Testis (tissue), 3 donors: ENCODE results near the gene SOBP. TPM values are rescaled to one million over a fixed set of nuclear protein-coding genes. Genes with fewer than 3 reads are reported as not detected.

Experiments used
- DNase-seq: peaks from one replicate; pipeline ENCODE4 v3.0.0-alpha.2; 2019
- H3K27ac ChIP-seq, 2 donors: fragments of 200-600 bp; sonication (generic); one replicate each; pipeline ENCODE4 v1.5.1; 2019
- H3K27me3 ChIP-seq: fragments of 200-600 bp; sonication (generic); one replicate; pipeline ENCODE4 v1.5.1; 2019
- H3K36me3 ChIP-seq: fragments of 200-600 bp; sonication (generic); one replicate; pipeline ENCODE4 v1.5.1; 2017; ENCODE audit warnings: low read depth; ENCODE audit errors: missing control alignments
- H3K4me1 ChIP-seq: fragments of 200-600 bp; sonication (generic); one replicate; pipeline ENCODE4 v1.5.1; 2019
- H3K4me3 ChIP-seq, 2 donors: fragments of 200-600 bp; sonication (generic); one replicate each; pipeline ENCODE4 v1.5.1; 2017 to 2019
- H3K9me3 ChIP-seq: fragments of 200-600 bp; sonication (generic); one replicate; pipeline ENCODE4 v1.5.1; 2017
- POLR2A ChIP-seq: fragments of 450-650 bp; IDR thresholded peaks from one replicate; pipeline ENCODE4 v1.6.1; 2017; ENCODE audit warnings: antibody characterized with exemption, mild to moderate bottlenecking, moderate library complexity
- WGBS, 2 donors: methylation state at CpG; one replicate each; pipeline ENCODE4 v1.1.5; 2018; 5-methylcytosine and 5-hydroxymethylcytosine counted together
- intact Hi-C: fragments of 100-400 bp; cut with DNase I; formaldehyde crosslinking; loops from one replicate; pipeline ENCODE4 v1.15.1; 2023; ENCODE audit warnings: low total_unique reads
- polyA plus RNA-seq: library from polyadenylated mRNA; stranded (reverse); fragments of 350-450 nt; fragmentation: Illumina TruSeq; extraction: RNeasy Lipid Tissue Mini Kit (QIAGEN cat#74804); gene quantifications from one replicate; pipeline ENCODE4 v1.2.3, GENCODE V29; 2014; ENCODE audit warnings: low read depth, low replicate concordance; ENCODE audit not compliant: insufficient read depth
- total RNA-seq, 2 donors: library from RNA; depleted of rRNA; stranded (reverse); fragments of >200 nt; gene quantifications; one replicate each; pipeline ENCODE4 v1.2.3, GENCODE V29; 2016
- TF ChIP-seq, protein P1 (sequence below), 3 experiments: fragments of 450-650 bp in 2 of 3; fragments of 200-600 bp in 1 of 3; sonication (generic) in 1 of 3; IDR thresholded peaks; one replicate each; pipeline ENCODE4 v1.5.1; 2016 to 2019; ENCODE audit warnings: antibody characterized with exemption in 3 of 3, mild to moderate bottlenecking in 2 of 3, moderate library complexity in 1 of 3

SOBP gene
- total and polyA plus RNA-seq, 3 donors from 2014 or later: 13.9 to 27.2 (median 17.2) TPM

DNA sequence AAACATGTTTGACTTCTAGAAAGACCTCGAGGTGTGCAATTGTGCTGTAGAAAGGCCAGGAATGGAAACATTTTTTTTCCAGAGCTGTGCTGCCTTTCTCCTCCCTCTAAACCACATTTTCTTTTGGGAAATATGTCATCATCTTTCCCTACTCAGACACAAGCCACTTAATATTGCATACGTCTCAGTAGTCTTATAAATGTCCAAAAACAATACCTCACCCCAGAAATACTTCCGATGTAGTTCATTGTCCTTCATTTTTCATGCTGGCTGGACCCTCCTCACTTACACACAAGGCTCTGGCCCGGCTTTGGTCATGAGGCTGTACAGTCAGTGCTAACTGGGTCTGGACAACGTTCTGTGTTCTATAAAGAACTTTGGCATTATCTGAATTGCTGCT is 207.8 kb downstream of the SOBP start:
- peak overlapping the region in 1 of 2 donors; percentile 34 for H3K27ac ChIP-seq
- no peaks in the 10 kb centered on the region for H3K4me1 ChIP-seq
- H3K9me3 ChIP-seq: no peaks in the 10 kb centered on the region
- no peaks in the 10 kb centered on the region for H3K27me3 ChIP-seq
- 47 to 62% methylated on average over 5 of the region's 5 CpGs for WGBS, 2 donors
- H3K4me3 ChIP-seq: no peak overlapping the region
- intact Hi-C loops: no loop called here
- H3K36me3 ChIP-seq: no peaks in the 10 kb centered on the region
- no peak for TF ChIP-seq POLR2A
- no peak for DNase-seq

DNA sequence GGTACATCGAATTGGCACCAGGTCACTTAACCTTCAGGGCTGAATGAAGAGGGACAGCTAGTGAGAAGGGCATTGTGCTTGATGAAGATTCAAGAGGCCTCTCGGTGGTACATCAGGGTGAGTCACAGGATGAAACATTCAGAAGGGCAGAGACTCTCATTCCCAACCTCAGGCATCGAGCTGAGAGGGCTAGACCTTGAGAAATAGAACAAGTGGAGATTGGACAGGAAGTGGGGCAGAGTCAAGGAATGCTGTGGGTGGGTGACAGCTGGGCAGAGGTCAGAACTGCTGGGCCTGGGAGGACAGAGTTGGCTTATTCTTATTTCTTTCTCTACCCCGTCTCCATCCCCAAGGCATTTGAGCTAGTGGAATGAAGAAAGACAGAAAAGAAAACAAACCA is 208.2 kb downstream of the SOBP start:
- TF ChIP-seq, protein P1, sequence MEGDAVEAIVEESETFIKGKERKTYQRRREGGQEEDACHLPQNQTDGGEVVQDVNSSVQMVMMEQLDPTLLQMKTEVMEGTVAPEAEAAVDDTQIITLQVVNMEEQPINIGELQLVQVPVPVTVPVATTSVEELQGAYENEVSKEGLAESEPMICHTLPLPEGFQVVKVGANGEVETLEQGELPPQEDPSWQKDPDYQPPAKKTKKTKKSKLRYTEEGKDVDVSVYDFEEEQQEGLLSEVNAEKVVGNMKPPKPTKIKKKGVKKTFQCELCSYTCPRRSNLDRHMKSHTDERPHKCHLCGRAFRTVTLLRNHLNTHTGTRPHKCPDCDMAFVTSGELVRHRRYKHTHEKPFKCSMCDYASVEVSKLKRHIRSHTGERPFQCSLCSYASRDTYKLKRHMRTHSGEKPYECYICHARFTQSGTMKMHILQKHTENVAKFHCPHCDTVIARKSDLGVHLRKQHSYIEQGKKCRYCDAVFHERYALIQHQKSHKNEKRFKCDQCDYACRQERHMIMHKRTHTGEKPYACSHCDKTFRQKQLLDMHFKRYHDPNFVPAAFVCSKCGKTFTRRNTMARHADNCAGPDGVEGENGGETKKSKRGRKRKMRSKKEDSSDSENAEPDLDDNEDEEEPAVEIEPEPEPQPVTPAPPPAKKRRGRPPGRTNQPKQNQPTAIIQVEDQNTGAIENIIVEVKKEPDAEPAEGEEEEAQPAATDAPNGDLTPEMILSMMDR (IDR thresholded peaks at IDR 0.05): no peak
- TF ChIP-seq POLR2A: no peak
- no peaks in the 10 kb centered on the region for H3K27me3 ChIP-seq
- no peaks in the 10 kb centered on the region for H3K9me3 ChIP-seq
- no peaks in the 10 kb centered on the region for H3K4me1 ChIP-seq
- no peak for DNase-seq
- intact Hi-C loops: no loop called here
- peak overlapping the region in 1 of 2 donors; percentile 34 for H3K27ac ChIP-seq
- WGBS, 2 donors: 50 to 59% methylated on average over 4 of the region's 4 CpGs
- no peak overlapping the region for H3K4me3 ChIP-seq
- no peaks in the 10 kb centered on the region for H3K36me3 ChIP-seq

DNA sequence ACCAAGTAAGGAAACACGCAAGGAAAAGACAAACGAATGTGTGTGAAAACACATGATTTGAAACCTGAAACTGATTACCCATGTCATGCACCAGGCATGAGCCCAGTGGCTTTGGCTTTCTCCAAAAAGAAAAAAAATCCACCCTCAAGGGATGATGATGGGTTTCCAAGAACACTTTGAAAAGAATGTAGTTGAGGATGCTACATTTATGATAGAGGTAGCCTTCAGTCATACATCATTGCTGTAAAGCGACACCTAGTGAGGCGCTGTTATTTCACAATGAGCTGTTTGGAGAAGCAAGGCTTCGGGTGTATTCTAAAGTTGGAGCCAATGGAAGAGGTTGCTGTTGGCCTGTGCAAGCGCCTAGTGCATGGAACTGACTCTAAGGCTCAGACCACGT is 209.3 kb downstream of the SOBP start:
- Histone ChIP-seq H3K27me3 (no peaks in the 10 kb centered on the region), H3K36me3 (no peaks in the 10 kb centered on the region), H3K4me3 (no peak overlapping the region), H3K27ac (no peak overlapping the region), H3K9me3 (no peaks in the 10 kb centered on the region), H3K4me1 (no peaks in the 10 kb centered on the region)
- TF ChIP-seq, protein P1 (IDR thresholded peaks at IDR 0.05): no peak
- TF ChIP-seq POLR2A: no peak
- 81 to 91% methylated on average over 7 of the region's 7 CpGs for WGBS, 2 donors
- intact Hi-C loops: no loop called here
- no peak for DNase-seq

DNA sequence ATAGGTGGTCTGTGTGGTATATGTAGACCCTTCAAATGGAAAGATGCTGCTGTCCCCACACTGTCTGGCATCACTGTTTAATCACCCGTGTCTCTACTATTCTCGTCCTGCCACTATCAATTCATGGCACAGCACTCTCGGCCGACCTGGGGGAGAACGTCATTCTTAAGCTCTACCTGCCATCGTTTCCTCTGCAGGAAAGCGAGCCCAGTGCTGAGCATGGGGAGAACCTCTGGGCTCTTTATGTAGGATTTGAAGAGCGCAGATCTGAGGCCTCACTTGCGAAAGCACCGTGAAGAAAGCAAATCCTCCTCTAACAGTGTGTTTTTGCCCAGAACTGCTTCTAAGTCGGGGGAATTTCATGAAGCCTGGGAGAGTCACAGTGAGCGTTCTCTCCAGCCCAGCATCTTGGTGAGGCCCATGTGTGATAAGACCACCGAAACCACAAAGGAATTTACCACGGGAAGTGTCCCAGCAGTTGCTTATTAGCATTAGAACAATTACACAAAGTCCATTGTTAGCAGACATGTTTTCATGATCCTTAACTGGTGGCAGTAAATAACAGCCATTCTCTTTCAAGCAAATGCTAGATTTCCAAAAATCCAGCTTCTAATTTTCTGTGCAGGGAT is 209.9 kb downstream of the SOBP start:
- no peaks in the 10 kb centered on the region for H3K27me3 ChIP-seq
- 87 to 92% methylated on average over 14 of the region's 14 CpGs for WGBS, 2 donors
- no peak for TF ChIP-seq POLR2A
- TF ChIP-seq, protein P1 (IDR thresholded peaks at IDR 0.05): no peak
- no peak overlapping the region for H3K4me3 ChIP-seq
- intact Hi-C loops: no loop called here
- H3K36me3 ChIP-seq: no peaks in the 10 kb centered on the region
- H3K9me3 ChIP-seq: no peaks in the 10 kb centered on the region
- no peak for DNase-seq
- H3K27ac ChIP-seq: no peak overlapping the region
- no peaks in the 10 kb centered on the region for H3K4me1 ChIP-seq

DNA sequence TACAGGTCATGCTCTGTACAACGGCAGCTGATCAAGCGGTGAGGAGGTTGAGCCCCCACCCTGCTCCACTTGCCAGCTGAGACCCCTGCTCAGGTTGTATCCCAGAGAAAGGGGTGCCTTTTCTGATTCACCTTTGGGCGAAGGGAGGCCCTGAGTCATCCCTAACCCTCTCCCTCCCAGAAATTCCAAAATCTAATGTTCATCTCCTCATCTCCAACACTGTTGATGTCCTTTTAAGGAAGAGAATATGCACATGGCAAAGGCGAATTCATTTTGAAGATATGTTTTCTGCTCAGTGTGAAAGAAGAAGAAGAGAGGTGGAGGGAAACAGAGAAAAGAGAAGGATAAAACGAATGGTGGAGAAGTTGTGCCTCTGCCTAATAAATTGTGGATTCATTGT is 213.7 kb downstream of the SOBP start:
- no peak overlapping the region for H3K27ac ChIP-seq
- no peaks in the 10 kb centered on the region for H3K9me3 ChIP-seq
- intact Hi-C loops: no loop called here
- H3K4me3 ChIP-seq: no peak overlapping the region
- no peaks in the 10 kb centered on the region for H3K36me3 ChIP-seq
- H3K27me3 ChIP-seq: no peaks in the 10 kb centered on the region
- DNase-seq: no peak
- no peaks in the 10 kb centered on the region for H3K4me1 ChIP-seq
- TF ChIP-seq POLR2A: no peak
- TF ChIP-seq, protein P1 (IDR thresholded peaks at IDR 0.05): no peak
- 91 to 95% methylated on average over 3 to 5 of the region's 5 CpGs for WGBS, 2 donors
